ENCODE results near the gene HRK. TPM values are rescaled to one million over a fixed set of nuclear protein-coding genes. Genes with fewer than 3 reads are reported as not detected.

HRK gene
- under 1 TPM; 0.05 to 0.09 TPM for total RNA-seq
- long read RNA-seq, result 0 reads

- ATAC-seq (no peak), DNase-seq (no peak)
- intact Hi-C loops (cut with DNase I), result no loop called here
Measured at GRCh38 chr12:116881325-116881876, at the start of gene HRK. Gene HRK (minus strand): TSS chr12:116881441. CDS start chr12:116881307, 134 bp downstream.

GRCh38 chr12:116929885-116930284, 48.6 kb upstream of the HRK start:
- intact Hi-C loops (cut with DNase I), result no loop called here
- no peak for ATAC-seq
- no peak for DNase-seq

- no peak for ATAC-seq
- intact Hi-C loops (cut with DNase I), result no loop called here
- no peak for DNase-seq
Measured at GRCh38 chr12:116928504-116928903, 47.3 kb upstream of the HRK start.

GRCh38 chr12:116927244-116927940, 46.2 kb upstream of the HRK start:
- ATAC-seq (no peak), DNase-seq (no peak)
- intact Hi-C loops (cut with DNase I), result no loop called here

GRCh38 chr12:116926283-116927243, 45.3 kb upstream of the HRK start:
- DNase-seq (no peak), ATAC-seq (peak; percentile 30 to 39)
- intact Hi-C loops (cut with DNase I), result no loop called here

- DNase-seq (no peak), ATAC-seq (peak in 1 of 2 donors; percentile 90)
- intact Hi-C loops (cut with DNase I), result no loop called here
Measured at GRCh38 chr12:116924558-116925453, 43.6 kb upstream of the HRK start.

GRCh38 chr12:116922194-116922897, 41.1 kb upstream of the HRK start:
- no peak for DNase-seq
- ATAC-seq, result no peak
- intact Hi-C loops (cut with DNase I), result no loop called here

GRCh38 chr12:116920939-116921338, 39.7 kb upstream of the HRK start:
- DNase-seq, result no peak
- no peak for ATAC-seq
- intact Hi-C loops (cut with DNase I), result no loop called here

GRCh38 chr12:116919706-116920485, 38.7 kb upstream of the HRK start:
- DNase-seq (no peak), ATAC-seq (no peak)
- intact Hi-C loops (cut with DNase I), result no loop called here

GRCh38 chr12:116919247-116919661, 38.0 kb upstream of the HRK start:
- intact Hi-C loops (cut with DNase I), result no loop called here
- ATAC-seq, result no peak
- no peak for DNase-seq

GRCh38 chr12:116918464-116918863, 37.2 kb upstream of the HRK start:
- intact Hi-C loops (cut with DNase I), result no loop called here
- no peak for DNase-seq

GRCh38 chr12:116916714-116917114, 35.5 kb upstream of the HRK start:
- intact Hi-C loops (cut with DNase I), result no loop called here
- ATAC-seq, result peak; percentile 66 to 80
- no peak for DNase-seq

More at GRCh38 chr12:116918464-116918863, 37.2 kb upstream of the HRK start:
- no peak for ATAC-seq

GRCh38 chr12:116916122-116916521, 34.9 kb upstream of the HRK start:
- no peak for ATAC-seq
- intact Hi-C loops (cut with DNase I), result no loop called here
- no peak for DNase-seq

- intact Hi-C loops (cut with DNase I), result no loop called here
- DNase-seq (no peak), ATAC-seq (no peak)
Measured at GRCh38 chr12:116915326-116915725, 34.1 kb upstream of the HRK start.

GRCh38 chr12:116910645-116911451, 29.6 kb upstream of the HRK start, which contains the start of gene FBXW8:
Gene FBXW8 (plus strand): TSS chr12:116910950. CDS start chr12:116911038, 88 bp downstream.
- ATAC-seq, result peak; percentile 96 to 98
- DNase-seq, result peak; percentile 88
- intact Hi-C loops (cut with DNase I), result no loop called here

- DNase-seq (no peak), ATAC-seq (no peak)
- intact Hi-C loops (cut with DNase I), result no loop called here
Measured at GRCh38 chr12:116910280-116910644, 29.0 kb upstream of the HRK start.

- intact Hi-C loops (cut with DNase I), result no loop called here
- ATAC-seq (no peak), DNase-seq (no peak)
Measured at GRCh38 chr12:116906285-116906684, 25.0 kb upstream of the HRK start.

Data from left cardiac atrium (tissue), 4 donors.